ENCODE measurements around the gene REPIN1.

REPIN1 gene

DNA sequence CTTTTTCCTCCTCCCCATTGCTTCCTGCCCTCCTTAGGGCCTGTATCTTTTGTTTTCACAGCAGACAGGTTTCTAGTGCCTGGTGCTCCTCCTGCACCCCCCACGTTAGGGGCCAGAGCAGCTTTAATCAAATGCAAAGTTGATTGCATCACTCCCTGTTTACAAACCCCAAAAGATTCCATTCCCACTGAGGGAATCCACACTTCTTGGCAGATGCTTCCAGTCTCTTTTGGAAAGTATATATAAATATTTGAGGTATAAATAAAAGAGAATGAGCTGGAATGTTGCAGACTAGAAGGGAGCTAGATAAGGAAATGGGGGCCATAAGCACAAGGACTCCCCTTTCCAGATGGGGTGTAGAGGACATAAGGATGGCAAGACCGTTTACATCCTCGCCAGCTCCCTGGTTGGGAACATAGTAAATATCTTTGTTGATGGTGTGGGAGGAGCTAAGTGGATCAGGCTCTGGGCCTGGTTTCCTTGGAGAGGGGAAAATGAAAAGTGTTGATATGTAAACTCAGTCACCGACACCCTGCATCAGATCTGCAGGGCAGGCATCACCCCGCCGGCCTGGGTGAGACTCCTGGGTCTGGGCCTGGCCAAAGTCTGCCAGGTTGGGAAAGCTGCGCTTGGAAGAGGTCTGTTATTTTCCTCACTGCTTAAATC lies 33.4 kb upstream of the REPIN1 start:
- no peak overlapping the region for H3K4me2 ChIP-seq (ENCODE audit: low read depth, low read length, poor library complexity, severe bottlenecking)
- no peaks in the 10 kb centered on the region for H3K9me3 ChIP-seq (ENCODE audit: insufficient read depth, low read depth, low read length)
- no peaks in the 10 kb centered on the region for H3K4me1 ChIP-seq (ENCODE audit: insufficient read depth, low read length, poor library complexity, severe bottlenecking)
- no peak overlapping the region for H2AFZ ChIP-seq (ENCODE audit: low read length)
- H3K79me2 ChIP-seq (ENCODE audit: insufficient read depth, low read length): peaks cover 6% of the 10 kb centered on the region; the same call in 1 of the 2 replicates
- no peaks in the 10 kb centered on the region for H3K9me2 ChIP-seq (replicated peaks; ENCODE audit: low read depth, low read length)
- no peaks in the 10 kb centered on the region for H3F3A ChIP-seq (ENCODE audit: low read depth)
- no peak overlapping the region for H3K9ac ChIP-seq (ENCODE audit: low read depth, low read length, poor library complexity, severe bottlenecking)
- no peak for TF ChIP-seq EZH2phosphoT487 (IDR thresholded peaks at IDR 0.05; ENCODE audit: borderline replicate concordance)
- TF ChIP-seq, protein P1, sequence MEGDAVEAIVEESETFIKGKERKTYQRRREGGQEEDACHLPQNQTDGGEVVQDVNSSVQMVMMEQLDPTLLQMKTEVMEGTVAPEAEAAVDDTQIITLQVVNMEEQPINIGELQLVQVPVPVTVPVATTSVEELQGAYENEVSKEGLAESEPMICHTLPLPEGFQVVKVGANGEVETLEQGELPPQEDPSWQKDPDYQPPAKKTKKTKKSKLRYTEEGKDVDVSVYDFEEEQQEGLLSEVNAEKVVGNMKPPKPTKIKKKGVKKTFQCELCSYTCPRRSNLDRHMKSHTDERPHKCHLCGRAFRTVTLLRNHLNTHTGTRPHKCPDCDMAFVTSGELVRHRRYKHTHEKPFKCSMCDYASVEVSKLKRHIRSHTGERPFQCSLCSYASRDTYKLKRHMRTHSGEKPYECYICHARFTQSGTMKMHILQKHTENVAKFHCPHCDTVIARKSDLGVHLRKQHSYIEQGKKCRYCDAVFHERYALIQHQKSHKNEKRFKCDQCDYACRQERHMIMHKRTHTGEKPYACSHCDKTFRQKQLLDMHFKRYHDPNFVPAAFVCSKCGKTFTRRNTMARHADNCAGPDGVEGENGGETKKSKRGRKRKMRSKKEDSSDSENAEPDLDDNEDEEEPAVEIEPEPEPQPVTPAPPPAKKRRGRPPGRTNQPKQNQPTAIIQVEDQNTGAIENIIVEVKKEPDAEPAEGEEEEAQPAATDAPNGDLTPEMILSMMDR (conservative IDR thresholded peaks at IDR 0.05; ENCODE audit: low read length): no peak
- H4K20me1 ChIP-seq (ENCODE audit: insufficient read depth, low read length, poor library complexity, severe bottlenecking): no peaks in the 10 kb centered on the region
- no peak overlapping the region for H3K4me3 ChIP-seq (ENCODE audit: low read length, poor library complexity, severe bottlenecking)
- peaks cover 32% of the 10 kb centered on the region; the same call in 1 of the 2 replicates for H3K36me3 ChIP-seq (ENCODE audit: insufficient read depth, low read length)
- no peaks in the 10 kb centered on the region for H3K27me3 ChIP-seq (ENCODE audit: insufficient read depth, low read length, poor library complexity, severe bottlenecking)

DNA sequence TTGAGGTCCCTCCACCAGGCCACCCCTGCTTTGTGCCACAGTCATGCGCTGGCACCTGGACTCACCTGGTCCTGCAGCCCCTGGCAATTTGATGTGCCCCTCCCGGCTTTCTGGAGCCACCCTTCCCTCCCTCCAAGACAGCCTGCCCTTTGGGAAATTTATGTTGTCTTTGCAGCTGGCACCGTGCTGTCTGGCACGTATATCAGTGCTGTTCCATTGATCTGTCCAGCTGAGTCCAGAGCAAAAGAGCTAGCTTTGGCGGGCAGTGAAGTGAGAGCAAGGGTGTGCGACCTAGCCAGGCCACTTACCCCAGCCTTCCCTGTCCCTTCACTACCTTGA lies 32.9 kb upstream of the REPIN1 start:
- TF ChIP-seq EZH2phosphoT487 (IDR thresholded peaks at IDR 0.05; ENCODE audit: borderline replicate concordance): no peak
- TF ChIP-seq, protein P1 (conservative IDR thresholded peaks at IDR 0.05; ENCODE audit: low read length): no peak
- Histone ChIP-seq H2AFZ (ENCODE audit: low read length) (no peak overlapping the region), H3K4me1 (ENCODE audit: insufficient read depth, low read length, poor library complexity, severe bottlenecking) (no peaks in the 10 kb centered on the region), H3K9me3 (ENCODE audit: insufficient read depth, low read depth, low read length) (no peaks in the 10 kb centered on the region), H3K9me2 (replicated peaks; ENCODE audit: low read depth, low read length) (no peaks in the 10 kb centered on the region), H4K20me1 (ENCODE audit: insufficient read depth, low read length, poor library complexity, severe bottlenecking) (no peaks in the 10 kb centered on the region), H3K79me2 (ENCODE audit: insufficient read depth, low read length) (peaks cover 5% of the 10 kb centered on the region; the same call in 1 of the 2 replicates), H3K4me3 (ENCODE audit: low read length, poor library complexity, severe bottlenecking) (no peak overlapping the region), H3K9ac (ENCODE audit: low read depth, low read length, poor library complexity, severe bottlenecking) (no peak overlapping the region), H3F3A (ENCODE audit: low read depth) (no peaks in the 10 kb centered on the region), H3K36me3 (ENCODE audit: insufficient read depth, low read length) (peaks cover 27% of the 10 kb centered on the region; the same call in 1 of the 2 replicates), H3K27me3 (ENCODE audit: insufficient read depth, low read length, poor library complexity, severe bottlenecking) (no peaks in the 10 kb centered on the region), H3K4me2 (ENCODE audit: low read depth, low read length, poor library complexity, severe bottlenecking) (no peak overlapping the region)

DNA sequence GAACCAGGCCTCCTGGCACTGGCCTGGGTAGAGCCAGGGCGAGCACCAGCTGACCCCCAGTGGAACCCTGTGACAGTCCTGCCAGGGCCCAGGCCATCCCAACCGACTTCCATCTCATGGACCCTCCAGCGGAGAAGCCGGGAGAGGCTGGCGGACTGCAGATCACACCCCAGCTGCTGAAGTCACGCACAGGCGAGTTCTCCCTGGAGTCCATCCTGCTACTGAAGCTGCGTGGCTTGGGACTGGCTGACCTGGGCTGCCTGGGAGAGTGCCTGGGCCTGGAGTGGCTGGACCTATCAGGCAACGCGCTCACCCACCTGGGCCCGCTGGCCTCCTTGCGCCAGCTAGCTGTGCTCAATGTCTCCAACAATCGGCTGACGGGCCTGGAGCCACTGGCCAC lies 31.9 kb upstream of the REPIN1 start:
- Histone ChIP-seq H3K36me3 (ENCODE audit: insufficient read depth, low read length) (peaks cover 19% of the 10 kb centered on the region; the same call in 1 of the 2 replicates), H4K20me1 (ENCODE audit: insufficient read depth, low read length, poor library complexity, severe bottlenecking) (no peaks in the 10 kb centered on the region), H3K79me2 (ENCODE audit: insufficient read depth, low read length) (no peaks in the 10 kb centered on the region), H3K4me1 (ENCODE audit: insufficient read depth, low read length, poor library complexity, severe bottlenecking) (no peaks in the 10 kb centered on the region), H3K4me2 (ENCODE audit: low read depth, low read length, poor library complexity, severe bottlenecking) (no peak overlapping the region), H3K4me3 (ENCODE audit: low read length, poor library complexity, severe bottlenecking) (no peak overlapping the region), H3K9ac (ENCODE audit: low read depth, low read length, poor library complexity, severe bottlenecking) (no peak overlapping the region), H3K27me3 (ENCODE audit: insufficient read depth, low read length, poor library complexity, severe bottlenecking) (no peaks in the 10 kb centered on the region), H3F3A (ENCODE audit: low read depth) (no peaks in the 10 kb centered on the region), H2AFZ (ENCODE audit: low read length) (no peak overlapping the region), H3K9me2 (replicated peaks; ENCODE audit: low read depth, low read length) (no peaks in the 10 kb centered on the region), H3K9me3 (ENCODE audit: insufficient read depth, low read depth, low read length) (no peaks in the 10 kb centered on the region)
- TF ChIP-seq EZH2phosphoT487 (IDR thresholded peaks at IDR 0.05; ENCODE audit: borderline replicate concordance): no peak
- TF ChIP-seq, protein P1 (conservative IDR thresholded peaks at IDR 0.05; ENCODE audit: low read length): no peak

All from Loucy (cell line).